K562 (cell line): ENCODE data around the gene DAB2IP. TPM values are rescaled to one million over a fixed set of nuclear protein-coding genes. Genes with fewer than 3 reads are reported as not detected.

Source experiments
- ATAC-seq: fragments of 200-7000 bp; cut with Tn5 transposase; 3 replicates; pipeline ENCODE4 v1.9.1; 2020; ENCODE audit warnings: moderate library complexity
- BruUV-seq: library from RNA; stranded (reverse); fragments of 400-500 nt; replicated peaks from 2 replicates; lab custom pipeline; 2021; lab: Mats Ljungman, UMichigan
- CTCF ChIA-PET: fragments of 300-600 bp; formaldehyde crosslinking; extraction: SDS; loops from one replicate; lab custom pipeline; 2021; ENCODE audit warnings: low intra/inter-chr PET ratio; lab: Yijun Ruan, JAX
- POLR2A ChIA-PET: fragments of 300-600, 350-650 bp; sonication (Branson Sonifier 250); formaldehyde crosslinking; extraction: SDS; loops from one replicate; lab custom pipeline; 2021; ENCODE audit warnings: antibody characterized with exemption, inconsistent platforms; lab: Yijun Ruan, JAX
- DNase-seq, 4 experiments: peaks; one replicate each; pipeline versions ENCODE4 v3.0.0 to v3.0.0-alpha.2; 2011 to 2018; ENCODE audit warnings: low spot score in 3 of 4, mixed read lengths in 3 of 4; ENCODE audit errors: extremely low read depth in 1 of 4
- FAIRE-seq: peaks from 2 replicates; lab custom pipeline; 2011; peaks lifted over from hg19 to GRCh38; lab: Jason Lieb, UNC
- H2AFZ ChIP-seq: 2 replicates; pipeline ENCODE4 v1.6.0; 2011; ENCODE audit warnings: low read depth, low read length, control low read depth, inconsistent platforms
- H3K27ac ChIP-seq: fragments of 200-600 bp; 3 replicates; pipeline ENCODE4 v1.8.0; 2011; ENCODE audit warnings: low read depth, mild to moderate bottlenecking, control low read depth, inconsistent platforms, low read length, moderate library complexity, mixed read lengths; ENCODE audit errors: extremely low read depth
- H3K27me3 ChIP-seq, 2 experiments: fragments of 300-600 bp in 1 of 2; 2 replicates in 1 of 2; 3 replicates in 1 of 2; pipeline versions ENCODE4 v1.6.0 to v1.8.0; 2011; ENCODE audit warnings: inconsistent platforms in 2 of 2, low read length in 2 of 2, mild to moderate bottlenecking in 1 of 2, mixed read lengths in 1 of 2, moderate library complexity in 1 of 2; ENCODE audit not compliant: control insufficient read depth in 2 of 2, insufficient read depth in 2 of 2
- H3K36me3 ChIP-seq: fragments of 300-600 bp; 3 replicates; pipeline ENCODE4 v1.8.0; 2011; ENCODE audit warnings: mild to moderate bottlenecking, low read length, inconsistent platforms; ENCODE audit not compliant: control insufficient read depth, insufficient read depth
- H3K4me1 ChIP-seq, 2 experiments: fragments of 200-600 bp in 1 of 2; replicated peaks in 1 of 2; 2 replicates in 1 of 2; 3 replicates in 1 of 2; pipeline versions ENCODE4 v1.5.1 to v1.8.0; 2011; ENCODE audit warnings: inconsistent platforms in 2 of 2, low read length in 2 of 2, mild to moderate bottlenecking in 1 of 2, mixed read lengths in 1 of 2, moderate library complexity in 1 of 2; ENCODE audit not compliant: control insufficient read depth in 2 of 2, insufficient read depth in 2 of 2
- H3K4me2 ChIP-seq: 2 replicates; pipeline ENCODE4 v1.6.1; 2011; ENCODE audit warnings: low read length, control low read depth, inconsistent platforms, mixed read lengths; ENCODE audit not compliant: insufficient read depth
- H3K4me3 ChIP-seq: fragments of 200-600 bp; sonication (generic), shearing (Covaris generic); 2 replicates; pipeline ENCODE4 v1.5.1; 2016; ENCODE audit warnings: control low read depth, inconsistent platforms
- H3K79me2 ChIP-seq: fragments of 200-600 bp; 3 replicates; pipeline ENCODE4 v1.8.0; 2011; ENCODE audit warnings: low read length, inconsistent platforms; ENCODE audit not compliant: control insufficient read depth, insufficient read depth
- H3K9ac ChIP-seq, 2 experiments: 2 replicates each; pipeline versions ENCODE4 v1.6.0 to v1.6.1; 2011; ENCODE audit warnings: low read depth in 2 of 2, low read length in 2 of 2, control low read depth in 1 of 2, inconsistent platforms in 1 of 2, mild to moderate bottlenecking in 1 of 2, mixed read lengths in 1 of 2; ENCODE audit not compliant: insufficient read depth in 1 of 2
- H3K9me1 ChIP-seq: one replicate; pipeline ENCODE4 v1.6.0; 2011; ENCODE audit warnings: inconsistent platforms, mild to moderate bottlenecking, low read length, moderate library complexity; ENCODE audit not compliant: control insufficient read depth, insufficient read depth
- H3K9me3 ChIP-seq: replicated peaks from 2 replicates; pipeline ENCODE4 v1.5.1; 2011; ENCODE audit warnings: low read depth, low read length, inconsistent platforms; ENCODE audit not compliant: control insufficient read depth, insufficient read depth
- H4K20me1 ChIP-seq: replicated peaks from 2 replicates; pipeline ENCODE4 v1.6.1; 2011; ENCODE audit warnings: low read length, inconsistent platforms, mixed read lengths; ENCODE audit not compliant: control insufficient read depth, insufficient read depth
- FOXJ2 ChIP-seq: fragments of 200-800 bp; sonication (Bioruptor generic); IDR thresholded peaks from 2 replicates; pipeline ENCODE4 v1.6.1; 2016; ENCODE audit warnings: missing genetic modification characterization, missing compliant biosample characterization
- NR2F6 ChIP-seq: fragments of 450-650 bp; formaldehyde crosslinking; IDR thresholded peaks from 2 replicates; pipeline ENCODE4 v1.4.0; 2020; ENCODE audit warnings: mild to moderate bottlenecking
- PCBP1 ChIP-seq: fragments of 200-400 bp; formaldehyde crosslinking; IDR thresholded peaks from 2 replicates; pipeline ENCODE4 v1.6.1; 2018; ENCODE audit warnings: mild to moderate bottlenecking, low read depth, low read length; ENCODE audit not compliant: poor library complexity, severe bottlenecking
- SMC3 ChIP-seq: conservative IDR thresholded peaks from 2 replicates; pipeline ENCODE4 v1.6.1; 2011; ENCODE audit warnings: low read depth, low read length, improper control_type of control experiment; ENCODE audit not compliant: insufficient read depth
- ZSCAN29 ChIP-seq: fragments of 450-650 bp; IDR thresholded peaks from 2 replicates; pipeline ENCODE4 v1.6.1; 2017
- WGBS: fragments of 100-300 bp; shearing (Covaris generic); methylation state at CpG from one replicate; pipeline ENCODE4 v1.1.6; 2016; ENCODE audit warnings: low coverage, mixed read lengths; ENCODE audit not compliant: insufficient coverage; ENCODE audit errors: missing lambda C conversion rate; 5-methylcytosine and 5-hydroxymethylcytosine counted together
- in situ Hi-C: fragments of 300-500 bp; cut with MboI; formaldehyde crosslinking; loops from 4 replicates; pipeline ENCODE4 v1.15.0; 2018; ENCODE audit warnings: inconsistent platforms, mixed read lengths
- intact Hi-C: fragments of 100-400 bp; cut with micrococcal nuclease; formaldehyde crosslinking; loops from 2 replicates; pipeline ENCODE4 v1.14.2; 2022
- polyA plus RNA-seq, 8 experiments: library from polyadenylated mRNA; depleted of rRNA in 4 of 8; stranded (reverse) in 5 of 8; unstranded in 3 of 8; fragments of >200 nt; fragmentation: Nextera tagmentation in 2 of 8; fragmentation: Illumina TruSeq in 1 of 8; extraction: Ambion mirVana in 2 of 8; extraction: Trizol in 1 of 8; gene quantifications; 2 replicates each; pipeline versions ENCODE4 v1.2.1 to v1.2.3, GENCODE V29; 2011 to 2014; ENCODE audit warnings: inconsistent platforms in 1 of 8, missing spikeins in 1 of 8
- total RNA-seq, 7 experiments: library from RNA; depleted of rRNA in 6 of 7; stranded (reverse); fragments of >200 nt in 6 of 7; fragmentation: Illumina TruSeq in 2 of 7; extraction: Trizol in 2 of 7; gene quantifications; 2 replicates each; pipeline versions ENCODE4 v1.2.1 to v1.2.3, GENCODE V29; 2011 to 2021; ENCODE audit warnings: low replicate concordance in 1 of 7
- TF ChIP-seq, protein P1 (sequence below): sonication (generic); formaldehyde crosslinking; IDR thresholded peaks from 2 replicates; pipeline ENCODE4 v1.8.0; 2023; ENCODE audit warnings: mild to moderate bottlenecking, missing genetic modification reagents
- TF ChIP-seq, protein P2 (sequence below): sonication (generic); formaldehyde crosslinking; IDR thresholded peaks from 2 replicates; pipeline ENCODE4 v1.5.0; 2020; ENCODE audit warnings: missing genetic modification reagents

DAB2IP gene
- total and polyA plus RNA-seq, 9 of the 15 experiments (the other 6 are each of a cell fraction or from before 2014, with no cell fraction given): 0.04 to 0.31 (median 0.08) TPM; not detected in 5

DNA sequence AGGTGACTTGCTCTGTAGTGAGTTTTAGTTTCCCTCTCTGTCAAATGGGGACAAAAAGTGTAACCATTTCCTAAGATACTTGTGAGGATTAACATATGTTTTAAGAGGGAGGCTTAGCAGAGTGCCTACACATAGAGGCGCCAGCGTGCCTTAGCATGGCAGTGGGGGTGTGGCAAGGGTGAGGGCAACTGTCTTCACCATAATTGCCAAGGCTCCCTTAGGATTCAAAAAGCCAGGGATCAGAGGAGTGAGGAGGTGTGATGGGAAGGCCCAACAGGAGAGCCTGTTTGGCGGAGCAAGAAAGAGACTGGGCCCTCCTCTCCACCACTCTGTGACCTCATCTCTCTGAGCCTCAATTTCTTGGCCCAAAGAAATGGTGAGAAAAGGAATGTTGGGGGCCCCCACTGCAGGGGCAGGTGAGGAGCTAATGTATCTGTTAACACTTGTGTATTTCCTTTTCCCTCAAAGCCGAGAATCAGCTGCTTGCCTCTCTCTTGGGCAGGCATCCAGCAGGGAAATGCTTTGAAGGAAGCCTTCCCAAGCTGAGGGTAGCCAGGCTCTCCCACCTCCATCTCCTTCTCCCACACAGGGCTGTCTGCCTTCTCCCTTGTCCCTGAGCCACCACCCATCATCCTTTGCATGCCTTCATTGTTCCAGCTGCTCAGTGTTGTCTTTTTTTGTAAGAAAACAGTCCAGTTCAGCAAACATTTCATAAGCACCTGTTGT, 76.0 kb downstream of the DAB2IP start:
- ChIA-PET CTCF (no interaction called here), POLR2A (interaction anchor here (0.6 to 1.0 kb wide), 4 partner anchors 59 to 262 kb away, joined by 3 to 4 read pairs (median 3); no protein-coding TSS in a partner anchor)
- in situ Hi-C loops (no loop called here), intact Hi-C loops (no loop called here)
- no peaks in the 10 kb centered on the region for H3K9me1 ChIP-seq
- no peaks in the 10 kb centered on the region for H3K36me3 ChIP-seq
- 0% methylated on average over 4 of the region's 4 CpGs for WGBS
- no peak for DNase-seq
- ATAC-seq: no peak
- peaks cover 0 to 48% of the 10 kb centered on the region in 2 experiments; a peak in 3 of 5 replicates for H3K27me3 ChIP-seq
- TF ChIP-seq ZSCAN29 (no peak), SMC3 (no peak), NR2F6 (no peak), PCBP1 (no peak), FOXJ2 (tag) (no peak)
- TF ChIP-seq, protein P1, sequence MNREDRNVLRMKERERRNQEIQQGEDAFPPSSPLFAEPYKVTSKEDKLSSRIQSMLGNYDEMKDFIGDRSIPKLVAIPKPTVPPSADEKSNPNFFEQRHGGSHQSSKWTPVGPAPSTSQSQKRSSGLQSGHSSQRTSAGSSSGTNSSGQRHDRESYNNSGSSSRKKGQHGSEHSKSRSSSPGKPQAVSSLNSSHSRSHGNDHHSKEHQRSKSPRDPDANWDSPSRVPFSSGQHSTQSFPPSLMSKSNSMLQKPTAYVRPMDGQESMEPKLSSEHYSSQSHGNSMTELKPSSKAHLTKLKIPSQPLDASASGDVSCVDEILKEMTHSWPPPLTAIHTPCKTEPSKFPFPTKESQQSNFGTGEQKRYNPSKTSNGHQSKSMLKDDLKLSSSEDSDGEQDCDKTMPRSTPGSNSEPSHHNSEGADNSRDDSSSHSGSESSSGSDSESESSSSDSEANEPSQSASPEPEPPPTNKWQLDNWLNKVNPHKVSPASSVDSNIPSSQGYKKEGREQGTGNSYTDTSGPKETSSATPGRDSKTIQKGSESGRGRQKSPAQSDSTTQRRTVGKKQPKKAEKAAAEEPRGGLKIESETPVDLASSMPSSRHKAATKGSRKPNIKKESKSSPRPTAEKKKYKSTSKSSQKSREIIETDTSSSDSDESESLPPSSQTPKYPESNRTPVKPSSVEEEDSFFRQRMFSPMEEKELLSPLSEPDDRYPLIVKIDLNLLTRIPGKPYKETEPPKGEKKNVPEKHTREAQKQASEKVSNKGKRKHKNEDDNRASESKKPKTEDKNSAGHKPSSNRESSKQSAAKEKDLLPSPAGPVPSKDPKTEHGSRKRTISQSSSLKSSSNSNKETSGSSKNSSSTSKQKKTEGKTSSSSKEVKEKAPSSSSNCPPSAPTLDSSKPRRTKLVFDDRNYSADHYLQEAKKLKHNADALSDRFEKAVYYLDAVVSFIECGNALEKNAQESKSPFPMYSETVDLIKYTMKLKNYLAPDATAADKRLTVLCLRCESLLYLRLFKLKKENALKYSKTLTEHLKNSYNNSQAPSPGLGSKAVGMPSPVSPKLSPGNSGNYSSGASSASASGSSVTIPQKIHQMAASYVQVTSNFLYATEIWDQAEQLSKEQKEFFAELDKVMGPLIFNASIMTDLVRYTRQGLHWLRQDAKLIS (CRISPR knock-in tag): no peak
- TF ChIP-seq, protein P2, sequence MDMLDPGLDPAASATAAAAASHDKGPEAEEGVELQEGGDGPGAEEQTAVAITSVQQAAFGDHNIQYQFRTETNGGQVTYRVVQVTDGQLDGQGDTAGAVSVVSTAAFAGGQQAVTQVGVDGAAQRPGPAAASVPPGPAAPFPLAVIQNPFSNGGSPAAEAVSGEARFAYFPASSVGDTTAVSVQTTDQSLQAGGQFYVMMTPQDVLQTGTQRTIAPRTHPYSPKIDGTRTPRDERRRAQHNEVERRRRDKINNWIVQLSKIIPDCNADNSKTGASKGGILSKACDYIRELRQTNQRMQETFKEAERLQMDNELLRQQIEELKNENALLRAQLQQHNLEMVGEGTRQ (CRISPR knock-in tag): no peak
- FAIRE-seq: no peak
- no peaks in the 10 kb centered on the region for H3K4me1 ChIP-seq
- no peak overlapping the region for H3K9ac ChIP-seq
- no TSS peak for BruUV-seq
- H3K4me2 ChIP-seq: no peak overlapping the region
- no peak overlapping the region for H2AFZ ChIP-seq
- no peaks in the 10 kb centered on the region for H3K9me3 ChIP-seq
- H3K4me3 ChIP-seq: no peak overlapping the region
- H3K79me2 ChIP-seq: no peaks in the 10 kb centered on the region
- peaks cover 3% of the 10 kb centered on the region; the same call in 1 of the 2 replicates for H4K20me1 ChIP-seq
- H3K27ac ChIP-seq: no peak overlapping the region
